Cardiac muscle cell (in vitro differentiated cells and primary cell): ENCODE results near the gene GKAP1. TPM values are rescaled to one million over a fixed set of nuclear protein-coding genes. Genes with fewer than 3 reads are reported as not detected.
"Not testable (repeated sequence)": the region's sequence is repeated elsewhere in the genome, so short reads cannot be mapped to it uniquely, and the experiment has no call there.

ENCODE experiments used
- DNase-seq, 2 donors: peaks; one replicate each; pipeline versions ENCODE4 v3.0.0 to v3.0.0-alpha.2; 2010 to 2017; ENCODE audit warnings: low read depth in 1 of 2, low spot score in 1 of 2
- H3K27ac ChIP-seq: fragments of 200-600 bp; sonication (generic); 2 replicates; pipeline ENCODE4 v1.5.1; 2016
- H3K27me3 ChIP-seq: fragments of 200-600 bp; sonication (generic); 2 replicates; pipeline ENCODE4 v1.6.0; 2016; ENCODE audit warnings: control low read depth
- H3K36me3 ChIP-seq: fragments of 200-600 bp; sonication (generic); 2 replicates; pipeline ENCODE4 v1.5.1; 2016; ENCODE audit warnings: control low read depth
- H3K4me1 ChIP-seq: fragments of 200-600 bp; sonication (generic); 2 replicates; pipeline ENCODE4 v1.8.1; 2017; ENCODE audit warnings: low read depth, mild to moderate bottlenecking, mixed run types
- H3K4me3 ChIP-seq: fragments of 200-600 bp; sonication (generic); 2 replicates; pipeline ENCODE4 v1.5.1; 2016; ENCODE audit warnings: mild to moderate bottlenecking
- H3K9me3 ChIP-seq: fragments of 200-600 bp; sonication (generic); 2 replicates; pipeline ENCODE4 v1.5.1; 2017; ENCODE audit warnings: low read depth, mild to moderate bottlenecking, control low read depth
- polyA plus RNA-seq: library from polyadenylated mRNA; unstranded; fragments of >200 nt; fragmentation: Nextera tagmentation; extraction: Ambion mirVana; gene quantifications from 2 replicates; pipeline ENCODE4 v1.2.1, GENCODE V29; 2016
- total RNA-seq: library from RNA; depleted of rRNA; stranded (reverse); fragments of >200 nt; gene quantifications from 2 replicates; pipeline ENCODE4 v1.2.3, GENCODE V29; 2016

Gene GKAP1
- total RNA-seq, result 8.1 and 11.7 TPM in 2 replicates
- 19.7 and 33.9 TPM in 2 replicates for polyA plus RNA-seq

DNA sequence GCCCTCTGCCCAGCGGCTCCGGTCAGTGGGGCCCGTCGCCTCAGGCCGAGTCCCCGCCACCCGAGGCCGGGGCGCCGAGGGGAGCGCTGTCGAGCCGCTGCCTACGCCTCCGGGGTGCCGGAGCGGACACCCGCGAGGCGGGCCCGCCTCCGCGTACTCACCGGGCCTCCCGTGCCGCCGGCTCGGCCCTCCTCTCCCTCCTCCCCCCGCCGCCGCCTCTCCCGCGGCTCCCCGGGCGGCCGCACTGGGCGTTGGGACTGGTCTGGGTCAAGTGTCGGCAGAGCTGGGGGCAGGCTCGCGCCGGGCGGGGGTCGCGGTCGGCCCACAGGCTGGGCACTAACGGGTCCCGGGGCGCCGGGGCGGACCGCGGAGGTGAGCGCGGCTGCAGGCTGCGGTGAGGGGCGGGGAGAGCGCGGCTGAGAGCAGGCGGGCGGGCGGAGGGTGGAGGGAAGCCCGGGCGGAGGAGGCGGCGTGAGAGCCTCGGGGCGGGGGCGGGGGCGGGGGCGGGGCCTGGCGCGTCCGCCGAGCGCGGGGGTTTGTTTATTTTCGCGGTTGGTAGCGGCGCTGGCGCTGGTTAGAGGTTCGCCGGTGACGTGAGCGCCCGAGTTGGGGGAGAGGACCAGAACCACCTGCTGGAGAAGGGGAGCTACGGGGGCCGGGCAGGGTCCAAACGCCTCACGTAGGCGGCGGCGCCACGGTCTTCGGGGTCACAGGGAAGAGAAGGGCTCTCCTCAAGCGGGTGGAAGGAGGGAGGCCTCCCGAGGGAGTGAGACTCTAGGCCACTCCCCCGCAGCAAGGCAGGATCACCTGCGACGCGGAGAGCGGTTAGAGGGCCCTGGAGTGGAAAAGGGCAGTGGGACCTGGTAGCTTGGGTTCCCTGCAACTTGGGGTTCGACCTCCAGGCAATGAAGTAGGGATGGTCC lies at the start of gene GKAP1:
Gene GKAP1, minus strand, starts transcription at position 414 of the 923 bp plus-strand sequence. CDS start 11,252 bp downstream, outside the sequence.
- Histone ChIP-seq H3K27ac (peak within 1 kb of the TSS; percentile 65), H3K4me3 (peak within 1 kb of the TSS; percentile 68)
- H3K36me3 ChIP-seq, H3K4me1 ChIP-seq, H3K9me3 ChIP-seq, H3K27me3 ChIP-seq: not testable (repeated sequence)
- DNase-seq, result peak; percentile 70 to 85

DNA sequence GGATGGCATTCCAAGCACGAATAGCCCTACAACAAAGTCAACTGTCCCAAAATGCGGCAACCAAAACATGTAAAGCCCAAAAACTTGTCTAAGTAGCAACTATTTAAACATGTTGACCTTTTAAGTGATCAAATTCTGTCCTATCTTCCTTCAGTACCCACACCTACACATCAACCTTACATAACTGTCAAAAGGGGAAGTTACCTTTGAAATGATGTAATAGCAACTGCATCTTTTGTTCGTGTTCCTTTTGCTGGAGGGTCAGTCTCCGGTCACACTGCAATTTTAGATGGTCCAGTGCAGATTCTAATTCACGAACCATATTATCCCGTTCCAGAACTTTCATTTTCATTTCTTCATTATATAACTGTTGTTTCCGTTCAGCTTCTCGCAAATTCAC lies 32.3 kb upstream of the GKAP1 start:
- H3K9me3 ChIP-seq, H3K4me3 ChIP-seq, H3K27me3 ChIP-seq, DNase-seq, H3K27ac ChIP-seq, H3K36me3 ChIP-seq, H3K4me1 ChIP-seq: not testable (repeated sequence)

DNA sequence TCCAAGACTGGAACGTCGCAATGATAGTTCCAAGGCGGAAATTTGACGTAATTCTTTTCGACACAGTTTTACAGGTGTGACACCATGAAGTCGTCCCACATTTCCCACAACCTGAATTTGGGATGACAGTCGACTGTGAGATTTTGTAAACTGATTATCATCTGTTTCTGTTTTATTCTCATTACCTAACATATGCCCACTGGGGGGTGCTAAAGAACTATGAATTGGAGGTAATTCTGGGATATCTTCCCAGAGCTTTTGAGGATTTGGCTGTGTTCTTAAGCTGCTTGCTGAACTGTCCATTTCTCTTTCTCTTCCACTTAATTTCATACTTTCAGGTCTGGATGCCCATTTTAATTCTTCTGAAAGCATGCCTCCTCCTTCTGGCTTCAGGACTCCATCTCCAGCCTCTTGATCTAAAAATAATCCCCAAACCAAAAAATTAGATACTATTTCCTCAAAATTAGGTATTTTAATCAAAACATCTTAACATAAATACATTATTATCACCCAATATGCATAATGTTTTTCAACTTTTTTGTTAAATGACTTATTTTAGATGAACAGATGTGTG lies 19.6 kb upstream of the GKAP1 start:
- not testable (repeated sequence) for H3K36me3 ChIP-seq

DNA sequence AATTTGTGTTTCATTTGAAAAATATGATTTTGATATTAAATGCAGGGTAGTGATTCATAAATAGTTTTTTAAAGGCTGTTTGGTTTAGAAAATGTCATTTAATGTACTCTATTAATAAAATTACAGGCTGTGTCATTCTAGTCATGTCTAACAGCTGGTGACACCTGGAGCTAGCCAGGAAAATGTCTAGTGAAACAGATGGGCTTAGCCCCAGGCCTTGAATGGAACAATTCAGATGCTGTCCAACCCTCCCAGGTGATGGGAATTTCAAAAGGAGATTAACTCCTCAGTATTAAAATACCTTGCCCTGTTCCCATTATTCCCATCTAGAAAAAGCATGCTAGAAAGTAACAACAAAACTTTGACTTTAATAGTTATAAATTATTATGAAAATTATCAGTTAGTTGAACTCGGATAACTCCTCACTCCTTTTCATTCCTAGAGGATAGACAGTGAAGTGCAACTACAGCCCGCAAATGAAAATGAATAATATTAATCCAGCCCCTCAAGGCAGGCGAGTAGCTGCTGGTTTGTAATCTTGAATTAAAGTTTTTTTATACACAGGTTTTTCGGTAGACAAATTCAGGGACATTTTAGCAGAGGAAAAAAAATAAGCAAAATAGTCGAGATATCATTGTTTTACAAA lies 13.0 kb upstream of the GKAP1 start:
- not testable (repeated sequence) for H3K36me3 ChIP-seq, H3K9me3 ChIP-seq, DNase-seq, H3K27me3 ChIP-seq, H3K4me3 ChIP-seq, H3K4me1 ChIP-seq, H3K27ac ChIP-seq

More for the DNA sequence above, 19.6 kb upstream of the GKAP1 start:
- not testable (repeated sequence) for DNase-seq, H3K27me3 ChIP-seq, H3K9me3 ChIP-seq, H3K27ac ChIP-seq, H3K4me3 ChIP-seq, H3K4me1 ChIP-seq

DNA sequence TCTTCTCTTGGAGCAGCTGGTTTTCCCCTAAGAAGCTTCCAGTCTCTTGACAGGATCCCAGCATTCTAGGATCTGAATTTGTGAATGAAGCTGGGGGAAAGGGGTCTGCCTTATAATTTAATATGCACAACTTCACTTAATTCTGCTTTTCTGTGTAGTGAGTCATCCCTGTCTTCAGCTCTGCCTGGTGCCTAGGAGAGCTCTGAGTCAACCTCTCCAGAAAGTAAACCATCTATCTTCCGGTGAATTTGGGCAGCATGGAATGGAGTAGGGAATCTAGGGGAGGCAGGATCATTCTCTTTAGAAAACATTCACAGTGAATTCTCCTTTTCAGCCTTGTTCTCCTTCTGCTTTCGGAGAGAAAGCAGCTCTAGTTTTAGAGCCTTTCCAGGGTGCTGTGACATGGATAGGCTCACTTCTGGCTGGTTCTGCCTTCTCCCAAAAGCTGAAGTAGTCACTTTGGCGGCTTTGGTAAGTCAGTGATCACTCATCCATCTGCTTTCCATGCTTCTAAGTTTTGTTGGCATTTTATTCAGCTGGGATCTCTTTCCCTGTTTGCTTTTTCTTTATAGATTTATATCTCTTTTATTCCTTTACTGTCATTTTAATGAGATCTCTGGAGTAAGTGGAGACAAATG lies 7.5 kb upstream of the GKAP1 start:
- not testable (repeated sequence) for H3K27ac ChIP-seq, H3K36me3 ChIP-seq

DNA sequence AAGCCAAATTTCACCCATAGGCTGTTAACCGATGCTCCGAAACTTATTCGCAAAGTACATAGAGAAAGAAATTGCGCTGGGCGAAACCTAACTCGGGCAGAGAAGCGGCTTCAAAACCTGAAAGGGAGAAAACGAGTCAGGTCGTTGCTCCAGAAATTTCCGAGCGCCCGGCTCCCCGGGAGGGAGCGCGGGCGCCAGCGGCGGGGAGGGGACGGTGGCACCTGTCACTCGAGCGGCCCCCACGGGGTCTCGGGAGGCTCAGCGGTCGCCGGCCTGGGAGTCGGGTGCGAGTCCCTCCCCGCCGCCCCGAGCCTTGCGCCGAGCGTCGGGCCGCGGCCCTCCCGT lies 586 bp downstream of the GKAP1 start:
- H3K9me3 ChIP-seq, H3K36me3 ChIP-seq, H3K27me3 ChIP-seq, H3K4me1 ChIP-seq: not testable (repeated sequence)
- Histone ChIP-seq H3K27ac (peak overlapping the region; percentile 65), H3K4me3 (peak overlapping the region; percentile 68)
- peak in 1 of 2 donors; percentile 3 for DNase-seq

More for the DNA sequence above, 7.5 kb upstream of the GKAP1 start:
- H3K9me3 ChIP-seq, H3K4me1 ChIP-seq, H3K27me3 ChIP-seq, H3K4me3 ChIP-seq: not testable (repeated sequence)
- peak in 1 of 2 donors; percentile 14 for DNase-seq

DNA sequence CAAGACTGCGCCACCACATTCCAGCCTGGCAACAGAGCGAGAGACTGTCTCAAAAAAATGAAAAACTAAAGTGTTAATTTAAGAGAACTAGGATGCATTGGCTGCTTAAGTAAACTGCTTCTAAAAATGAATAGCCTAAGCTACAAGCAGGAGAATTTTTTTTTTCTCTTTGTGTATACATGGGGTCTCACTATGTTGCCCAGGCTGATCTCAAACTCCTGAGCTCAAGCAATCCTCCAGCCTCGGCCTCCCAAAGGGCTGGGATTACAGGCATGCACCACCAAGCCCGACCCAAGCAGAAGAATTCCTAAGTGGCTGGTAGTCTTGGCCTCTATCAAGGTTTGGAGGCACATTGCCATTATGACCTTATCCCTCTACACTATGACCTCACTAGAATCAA lies 2.4 kb downstream of the GKAP1 start:
- H3K4me3 ChIP-seq, H3K27me3 ChIP-seq, DNase-seq, H3K4me1 ChIP-seq, H3K9me3 ChIP-seq, H3K27ac ChIP-seq, H3K36me3 ChIP-seq: not testable (repeated sequence)

DNA sequence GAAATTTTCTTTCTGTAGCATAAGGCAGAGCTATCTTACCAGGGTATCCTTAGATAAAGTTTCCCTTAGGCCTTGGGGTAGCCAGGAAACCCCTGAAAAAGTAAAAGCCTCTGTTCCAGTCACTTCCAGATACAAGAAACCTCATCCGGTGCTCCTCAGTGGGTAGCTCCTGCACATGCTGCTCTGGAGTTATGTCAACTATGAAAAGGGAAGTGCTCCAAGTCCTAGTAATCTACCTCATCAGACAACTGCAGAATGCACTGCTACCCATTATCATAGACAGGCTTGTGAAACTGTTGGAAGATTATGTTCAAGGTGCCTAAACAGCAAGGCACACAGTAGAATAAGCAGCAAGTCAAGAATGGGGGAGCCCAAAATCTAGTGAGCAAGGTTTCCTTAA lies 8.4 kb downstream of the GKAP1 start:
- not testable (repeated sequence) for DNase-seq, H3K9me3 ChIP-seq, H3K27me3 ChIP-seq, H3K4me1 ChIP-seq, H3K36me3 ChIP-seq, H3K4me3 ChIP-seq, H3K27ac ChIP-seq

DNA sequence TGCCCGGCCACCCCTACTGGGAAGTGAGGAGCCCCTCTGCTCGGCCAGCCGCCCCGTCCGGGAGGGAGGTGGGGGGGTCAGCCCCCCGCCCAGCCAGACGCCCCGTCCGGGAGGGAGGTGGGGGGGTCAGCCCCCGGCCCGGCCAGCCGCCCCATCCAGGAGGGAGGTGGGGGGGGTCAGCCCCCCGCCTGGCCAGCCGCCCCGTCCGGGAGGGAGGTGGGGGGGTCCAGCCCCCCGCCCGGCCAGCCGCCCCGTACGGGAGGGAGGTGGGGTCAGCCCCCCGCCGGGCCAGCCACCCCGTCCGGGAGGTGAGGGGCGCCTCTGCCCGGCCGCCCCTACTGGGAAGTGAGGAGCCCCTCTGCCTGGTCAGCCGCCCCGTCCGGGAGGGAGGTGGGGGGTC lies 13.1 kb downstream of the GKAP1 start:
- H3K27me3 ChIP-seq, H3K9me3 ChIP-seq, H3K4me1 ChIP-seq, H3K4me3 ChIP-seq, DNase-seq, H3K36me3 ChIP-seq, H3K27ac ChIP-seq: not testable (repeated sequence)

DNA sequence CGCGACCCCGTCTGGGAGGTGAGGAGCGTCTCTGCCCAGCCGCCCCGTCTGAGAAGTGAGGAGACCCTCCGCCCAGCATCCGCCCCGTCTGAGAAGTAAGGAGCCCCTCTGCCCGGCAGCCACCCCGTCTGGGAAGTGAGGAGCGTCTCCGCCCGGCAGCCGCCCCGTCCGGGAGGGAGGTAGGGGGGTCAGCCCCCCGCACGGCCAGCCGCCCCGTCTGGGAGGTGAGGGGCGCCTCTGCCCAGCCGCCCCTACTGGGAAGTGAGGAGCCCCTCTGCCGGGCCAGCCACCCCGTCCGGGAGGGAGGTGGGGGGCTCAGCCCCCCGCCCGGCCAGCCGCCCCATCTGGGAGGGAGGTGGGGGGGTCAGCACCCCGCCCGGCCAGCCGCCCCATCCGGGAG lies 13.6 kb downstream of the GKAP1 start:
- DNase-seq, H3K4me3 ChIP-seq, H3K4me1 ChIP-seq, H3K9me3 ChIP-seq, H3K27me3 ChIP-seq, H3K27ac ChIP-seq: not testable (repeated sequence)
- H3K36me3 ChIP-seq, result peaks cover 15% of the 10 kb centered on the region
